HUES64 (cell line): ENCODE measurements around the gene SF3B4.

ENCODE experiments used
- H3K27ac ChIP-seq: 2 replicates; pipeline ENCODE4 v1.7.0; 2013; ENCODE audit warnings: low read depth, low read length, inconsistent platforms
- H3K27me3 ChIP-seq: 2 replicates; pipeline ENCODE4 v1.6.1; 2013; ENCODE audit warnings: mild to moderate bottlenecking, low read length; ENCODE audit not compliant: insufficient read depth
- H3K36me3 ChIP-seq: 2 replicates; pipeline ENCODE4 v1.6.1; 2013; ENCODE audit warnings: mild to moderate bottlenecking, low read length; ENCODE audit not compliant: insufficient read depth
- H3K4me1 ChIP-seq: 2 replicates; pipeline ENCODE4 v1.6.1; 2013; ENCODE audit warnings: mild to moderate bottlenecking, low read length, moderate library complexity; ENCODE audit not compliant: insufficient read depth
- H3K4me3 ChIP-seq: 2 replicates; pipeline ENCODE4 v1.5.1; 2013; ENCODE audit warnings: mild to moderate bottlenecking, low read length, moderate library complexity
- H3K9ac ChIP-seq: 2 replicates; pipeline ENCODE4 v1.6.1; 2013; ENCODE audit warnings: mild to moderate bottlenecking, low read depth, low read length
- H3K9me3 ChIP-seq: 2 replicates; pipeline ENCODE4 v1.6.1; 2013; ENCODE audit warnings: low read depth, low read length; ENCODE audit not compliant: insufficient read depth
- WGBS: fragments of 150-250, 120-280 bp; methylation state at CpG from one replicate; pipeline ENCODE4 v1.1.7; 2013; ENCODE audit warnings: missing lambda C conversion rate; 5-methylcytosine and 5-hydroxymethylcytosine counted together

Gene SF3B4

GRCh38 chr1:149932474-149932873, 4.9 kb upstream of the SF3B4 start:
- H3K27ac ChIP-seq = no peak overlapping the region
- WGBS = 92% methylated on average over 7 of the region's 8 CpGs
- peaks cover 13% of the 10 kb centered on the region for H3K4me1 ChIP-seq
- H3K9me3 ChIP-seq = no peaks in the 10 kb centered on the region
- no peak overlapping the region for H3K4me3 ChIP-seq
- H3K9ac ChIP-seq = no peak overlapping the region
- no peaks in the 10 kb centered on the region; the same call in 1 of the 2 replicates for H3K36me3 ChIP-seq
- no peaks in the 10 kb centered on the region for H3K27me3 ChIP-seq

- Histone ChIP-seq H3K4me1 (peaks cover 9% of the 10 kb centered on the region), H3K27ac (no peak overlapping the region), H3K27me3 (no peaks in the 10 kb centered on the region), H3K9ac (no peak overlapping the region), H3K36me3 (peaks cover 6% of the 10 kb centered on the region), H3K4me3 (no peak overlapping the region), H3K9me3 (no peaks in the 10 kb centered on the region)
- WGBS = 88% methylated on average over 13 of the region's 13 CpGs
Observed at GRCh38 chr1:149931212-149931790, 3.7 kb upstream of the SF3B4 start.

- Histone ChIP-seq H3K4me1 (peaks cover 9% of the 10 kb centered on the region), H3K27ac (no peak overlapping the region), H3K36me3 (peaks cover 21% of the 10 kb centered on the region), H3K4me3 (no peak overlapping the region), H3K27me3 (no peaks in the 10 kb centered on the region), H3K9me3 (no peaks in the 10 kb centered on the region), H3K9ac (no peak overlapping the region)
- 91% methylated on average over 2 of the region's 2 CpGs for WGBS
Observed at GRCh38 chr1:149929856-149930255, 2.3 kb upstream of the SF3B4 start.

GRCh38 chr1:149928401-149928724, 760 bp upstream of the SF3B4 start:
- Histone ChIP-seq H3K27ac (peak overlapping the region; percentile 100), H3K36me3 (peaks cover 36% of the 10 kb centered on the region), H3K9ac (peak overlapping the region; percentile 98), H3K9me3 (no peaks in the 10 kb centered on the region), H3K4me3 (peak overlapping the region; percentile 98), H3K4me1 (peaks cover 9% of the 10 kb centered on the region), H3K27me3 (no peaks in the 10 kb centered on the region)
- no CpG with 5 or more reads among the region's 1 CpG for WGBS

GRCh38 chr1:149927056-149927562, 494 bp downstream of the SF3B4 start:
- H3K9ac ChIP-seq = peak overlapping the region; percentile 98
- peak overlapping the region; percentile 98 for H3K4me3 ChIP-seq
- H3K4me1 ChIP-seq = peaks cover 9% of the 10 kb centered on the region
- H3K9me3 ChIP-seq = no peaks in the 10 kb centered on the region
- peaks cover 47% of the 10 kb centered on the region for H3K36me3 ChIP-seq
- 3% methylated on average over 6 of the region's 10 CpGs for WGBS
- H3K27me3 ChIP-seq = no peaks in the 10 kb centered on the region
- H3K27ac ChIP-seq = peak overlapping the region; percentile 100

GRCh38 chr1:149926296-149926695, 1.3 kb downstream of the SF3B4 start:
- H3K9ac ChIP-seq = no peak overlapping the region; the same call in 1 of the 2 replicates

GRCh38 chr1:149925751-149926150, 1.9 kb downstream of the SF3B4 start:
- H3K27ac ChIP-seq = no peak overlapping the region
- WGBS = 88% methylated on average over 2 of the region's 2 CpGs
- H3K9me3 ChIP-seq = no peaks in the 10 kb centered on the region
- H3K27me3 ChIP-seq = no peaks in the 10 kb centered on the region
- H3K36me3 ChIP-seq = peaks cover 53% of the 10 kb centered on the region
- H3K4me3 ChIP-seq = peak overlapping the region; percentile 98; the same call in 1 of the 2 replicates
- H3K9ac ChIP-seq = no peak overlapping the region
- peaks cover 9% of the 10 kb centered on the region for H3K4me1 ChIP-seq

More at GRCh38 chr1:149926296-149926695, 1.3 kb downstream of the SF3B4 start:
- Histone ChIP-seq H3K36me3 (peaks cover 53% of the 10 kb centered on the region), H3K27me3 (no peaks in the 10 kb centered on the region), H3K27ac (no peak overlapping the region), H3K4me3 (peak overlapping the region; percentile 98), H3K9me3 (no peaks in the 10 kb centered on the region), H3K4me1 (peaks cover 9% of the 10 kb centered on the region)
- 91% methylated on average over 9 of the region's 9 CpGs for WGBS

- no peak overlapping the region for H3K27ac ChIP-seq
- WGBS = 95% methylated on average over 3 of the region's 3 CpGs
- peaks cover 9% of the 10 kb centered on the region for H3K4me1 ChIP-seq
- no peak overlapping the region for H3K4me3 ChIP-seq
- no peaks in the 10 kb centered on the region for H3K9me3 ChIP-seq
- H3K9ac ChIP-seq = no peak overlapping the region
- no peaks in the 10 kb centered on the region for H3K27me3 ChIP-seq
- H3K36me3 ChIP-seq = peaks cover 53% of the 10 kb centered on the region
Observed at GRCh38 chr1:149925345-149925744, 2.3 kb downstream of the SF3B4 start.

GRCh38 chr1:149923626-149924025, 4.0 kb downstream of the SF3B4 start:
- Histone ChIP-seq H3K4me1 (peaks cover 7% of the 10 kb centered on the region), H3K27me3 (no peaks in the 10 kb centered on the region), H3K9me3 (no peaks in the 10 kb centered on the region), H3K9ac (no peak overlapping the region), H3K4me3 (no peak overlapping the region), H3K27ac (no peak overlapping the region), H3K36me3 (peaks cover 53% of the 10 kb centered on the region)
- WGBS = 94% methylated on average over 10 of the region's 10 CpGs

- Histone ChIP-seq H3K36me3 (peaks cover 22% of the 10 kb centered on the region), H3K4me1 (peaks cover 20% of the 10 kb centered on the region; the same call in 1 of the 2 replicates), H3K9me3 (no peaks in the 10 kb centered on the region), H3K4me3 (peak within 1 kb of the TSS; percentile 81), H3K27ac (no peak within 1 kb of the TSS; the same call in 1 of the 2 replicates), H3K9ac (peak within 1 kb of the TSS; percentile 69), H3K27me3 (no peaks in the 10 kb centered on the region)
- WGBS = 2% methylated on average over 14 of the region's 24 CpGs
Observed at GRCh38 chr1:149917571-149918144, 9.9 kb downstream of the SF3B4 start, which contains the start of gene SV2A. Gene SV2A, minus strand, starts transcription at chr1:149917844. Its CDS starts 4,004 bp downstream, at chr1:149913840.

- WGBS = under 1% methylated on average over 10 of the region's 10 CpGs
- Histone ChIP-seq H3K9ac (peak overlapping the region; percentile 69; the same call in 1 of the 2 replicates), H3K27me3 (no peaks in the 10 kb centered on the region), H3K27ac (no peak overlapping the region), H3K9me3 (no peaks in the 10 kb centered on the region), H3K36me3 (peaks cover 18% of the 10 kb centered on the region), H3K4me3 (peak overlapping the region; percentile 81), H3K4me1 (peaks cover 20% of the 10 kb centered on the region; the same call in 1 of the 2 replicates)
Observed at GRCh38 chr1:149916898-149917252, 10.7 kb downstream of the SF3B4 start.
